OCI-LY1 (cell line): Measurements from ENCODE around the gene ZNF106.

ENCODE experiments used
- H2AFZ ChIP-seq: fragments of 200-600 bp; sonication (generic), shearing (Covaris generic); 2 replicates; pipeline ENCODE4 v1.6.0; 2014; ENCODE audit warnings: antibody characterized with exemption, mild to moderate bottlenecking, low read length
- H3F3A ChIP-seq: fragments of 200-600 bp; sonication (generic), shearing (Covaris generic); 2 replicates; pipeline ENCODE4 v1.6.0; 2014; ENCODE audit warnings: mild to moderate bottlenecking, antibody characterized with exemption, low read length, moderate library complexity; ENCODE audit not compliant: insufficient read depth
- H3K27ac ChIP-seq: fragments of 200-600 bp; sonication (generic); 2 replicates; pipeline ENCODE4 v1.5.1; 2014; ENCODE audit warnings: low read length, mixed run types, mild to moderate bottlenecking, low read depth; ENCODE audit not compliant: poor library complexity, severe bottlenecking
- H3K27me3 ChIP-seq: fragments of 200-600 bp; sonication (generic); 2 replicates; pipeline ENCODE4 v1.6.0; 2014; ENCODE audit warnings: antibody characterized with exemption, mild to moderate bottlenecking, low read length, moderate library complexity; ENCODE audit not compliant: insufficient read depth
- H3K36me3 ChIP-seq: fragments of 200-600 bp; sonication (generic); 2 replicates; pipeline ENCODE4 v1.6.1; 2014; ENCODE audit warnings: mild to moderate bottlenecking, antibody characterized with exemption, low read length, moderate library complexity, mixed read lengths; ENCODE audit not compliant: insufficient read depth
- H3K4me1 ChIP-seq: fragments of 200-600 bp; sonication (generic); 2 replicates; pipeline ENCODE4 v1.5.1; 2014; ENCODE audit warnings: mild to moderate bottlenecking, low read length, moderate library complexity; ENCODE audit not compliant: insufficient read depth, severe bottlenecking
- H3K4me2 ChIP-seq: fragments of 200-600 bp; sonication (generic), shearing (Covaris generic); 2 replicates; pipeline ENCODE4 v1.6.1; 2014; ENCODE audit warnings: low read length
- H3K4me3 ChIP-seq: fragments of 200-600 bp; sonication (generic); 2 replicates; pipeline ENCODE4 v1.5.1; 2014; ENCODE audit warnings: low read length, low read depth, mild to moderate bottlenecking, mixed read lengths; ENCODE audit not compliant: poor library complexity, severe bottlenecking
- H3K79me2 ChIP-seq: fragments of 200-600 bp; shearing (Covaris generic); 2 replicates; pipeline ENCODE4 v1.6.1; 2016; ENCODE audit warnings: mixed run types, low read length, mixed read lengths; ENCODE audit not compliant: insufficient read depth
- H3K9ac ChIP-seq: fragments of 200-600 bp; sonication (generic), shearing (Covaris generic); 2 replicates; pipeline ENCODE4 v1.6.1; 2014; ENCODE audit warnings: mild to moderate bottlenecking, low read length, mixed read lengths
- H3K9me2 ChIP-seq: fragments of 200-600 bp; sonication (generic), shearing (Covaris generic); 2 replicates; pipeline ENCODE4 v1.6.1; 2014; ENCODE audit warnings: low read depth, mild to moderate bottlenecking, low read length, mixed read lengths
- H3K9me3 ChIP-seq: fragments of 200-600 bp; shearing (Covaris generic); 2 replicates; pipeline ENCODE4 v1.6.1; 2014; ENCODE audit warnings: low read length, mixed read lengths
- H4K20me1 ChIP-seq: fragments of 200-600 bp; sonication (generic), shearing (Covaris generic); 2 replicates; pipeline ENCODE4 v1.6.0; 2016; ENCODE audit warnings: mild to moderate bottlenecking, low read length; ENCODE audit not compliant: insufficient read depth
- CTCF ChIP-seq: fragments of 200-600 bp; sonication (generic), shearing (Covaris generic); IDR thresholded peaks from 2 replicates; pipeline ENCODE4 v1.5.1; 2017; ENCODE audit warnings: mild to moderate bottlenecking, antibody characterized with exemption, low read length, moderate library complexity, mixed read lengths
- EZH2 ChIP-seq: fragments of 200-600 bp; sonication (generic), shearing (Covaris generic); IDR thresholded peaks from 2 replicates; pipeline ENCODE4 v1.8.0; 2017; ENCODE audit warnings: borderline replicate concordance, mixed run types, mild to moderate bottlenecking, antibody characterized with exemption, low read length, moderate library complexity, mixed read lengths

ZNF106 gene

GRCh38 chr15:42508263-42508690 is 17.3 kb upstream of the ZNF106 start:
- Histone ChIP-seq H3K9me2 (no peaks in the 10 kb centered on the region), H3K27ac (peak overlapping the region; percentile 67), H3F3A (peaks cover 6% of the 10 kb centered on the region; the same call in 1 of the 2 replicates), H2AFZ (no peak overlapping the region), H4K20me1 (no peaks in the 10 kb centered on the region), H3K27me3 (no peaks in the 10 kb centered on the region), H3K4me1 (peaks cover 65% of the 10 kb centered on the region), H3K4me3 (no peak overlapping the region), H3K79me2 (peaks cover 5% of the 10 kb centered on the region; the same call in 1 of the 2 replicates), H3K36me3 (peaks cover 12% of the 10 kb centered on the region; the same call in 1 of the 2 replicates), H3K9ac (no peak overlapping the region), H3K9me3 (no peaks in the 10 kb centered on the region), H3K4me2 (peak overlapping the region; percentile 6; the same call in 1 of the 2 replicates)
- TF ChIP-seq CTCF (no peak), EZH2 (no peak)

- H3K4me2 ChIP-seq: peak overlapping the region; percentile 2; the same call in 1 of the 2 replicates
- peaks cover 5% of the 10 kb centered on the region; the same call in 1 of the 2 replicates for H3K79me2 ChIP-seq
- 0 out of 2 replicates have a peak, but pooled peaks cover 11% of the 10 kb centered on the region for H3F3A ChIP-seq
These were observed 16.6 kb upstream of the ZNF106 start for GRCh38 chr15:42507514-42507913.

GRCh38 chr15:42504631-42505030 is 13.7 kb upstream of the ZNF106 start:
- no peak overlapping the region for H2AFZ ChIP-seq
- H3K36me3 ChIP-seq: peaks cover 17% of the 10 kb centered on the region; the same call in 1 of the 2 replicates
- H3F3A ChIP-seq: peaks cover 15% of the 10 kb centered on the region; the same call in 1 of the 2 replicates
- peak overlapping the region; percentile 49; the same call in 1 of the 2 replicates for H3K4me2 ChIP-seq
- no peak overlapping the region for H3K4me3 ChIP-seq
- H3K27me3 ChIP-seq: no peaks in the 10 kb centered on the region
- H3K4me1 ChIP-seq: peaks cover 92% of the 10 kb centered on the region
- H3K27ac ChIP-seq: peak overlapping the region; percentile 91
- peaks cover 12% of the 10 kb centered on the region; the same call in 1 of the 2 replicates for H3K79me2 ChIP-seq
- H3K9ac ChIP-seq: peak overlapping the region; percentile 44; the same call in 1 of the 2 replicates
- H4K20me1 ChIP-seq: no peaks in the 10 kb centered on the region
- no peaks in the 10 kb centered on the region for H3K9me3 ChIP-seq
- no peaks in the 10 kb centered on the region for H3K9me2 ChIP-seq
- TF ChIP-seq CTCF (no peak), EZH2 (no peak)

More at GRCh38 chr15:42507514-42507913, 16.6 kb upstream of the ZNF106 start:
- Histone ChIP-seq H3K9me3 (no peaks in the 10 kb centered on the region), H3K4me3 (no peak overlapping the region), H3K4me1 (peaks cover 72% of the 10 kb centered on the region), H3K27me3 (no peaks in the 10 kb centered on the region), H4K20me1 (no peaks in the 10 kb centered on the region), H3K9me2 (no peaks in the 10 kb centered on the region), H2AFZ (no peak overlapping the region), H3K36me3 (peaks cover 8% of the 10 kb centered on the region; the same call in 1 of the 2 replicates), H3K27ac (peak overlapping the region; percentile 67), H3K9ac (no peak overlapping the region)
- TF ChIP-seq EZH2 (no peak), CTCF (no peak)
